Calu3 (cell line): ENCODE measurements around the gene TTBK2. TPM values are rescaled to one million over a fixed set of nuclear protein-coding genes. Genes with fewer than 3 reads are reported as not detected.

Experiments used
- BruUV-seq: library from RNA; stranded (reverse); fragments of 400-500 nt; replicated peaks from 2 replicates; lab custom pipeline; 2021; lab: Mats Ljungman, UMichigan
- CTCF ChIA-PET: fragments of 300-600 bp; sonication (Branson Sonifier 250); formaldehyde crosslinking; loops from one replicate; lab custom pipeline; 2022; ENCODE audit warnings: antibody characterized with exemption; lab: Charles Lee
- DNase-seq: peaks from one replicate; pipeline ENCODE4 v3.0.0; 2022
- H3K27ac Mint-ChIP-seq: one replicate; pipeline ENCODE4 v1.8.0; 2022; ENCODE audit warnings: mixed read lengths; ENCODE audit not compliant: unreplicated experiment
- H3K27me3 Mint-ChIP-seq: one replicate; pipeline ENCODE4 v1.8.0; 2022; ENCODE audit warnings: mixed read lengths; ENCODE audit not compliant: unreplicated experiment
- H3K36me3 Mint-ChIP-seq: one replicate; pipeline ENCODE4 v1.8.0; 2022; ENCODE audit warnings: mild to moderate bottlenecking, moderate library complexity, mixed read lengths; ENCODE audit not compliant: insufficient read depth, unreplicated experiment
- H3K4me1 Mint-ChIP-seq: one replicate; pipeline ENCODE4 v1.8.0; 2022; ENCODE audit warnings: mild to moderate bottlenecking, low read depth, mixed read lengths; ENCODE audit not compliant: unreplicated experiment
- H3K4me3 Mint-ChIP-seq: one replicate; pipeline ENCODE4 v1.8.0; 2022; ENCODE audit warnings: mild to moderate bottlenecking, low read depth, moderate library complexity, mixed read lengths; ENCODE audit not compliant: unreplicated experiment
- H3K9me3 Mint-ChIP-seq: one replicate; pipeline ENCODE4 v1.8.0; 2022; ENCODE audit warnings: low read depth, mixed read lengths; ENCODE audit not compliant: unreplicated experiment
- intact Hi-C: fragments of 100-400 bp; cut with micrococcal nuclease; formaldehyde crosslinking; loops from one replicate; pipeline ENCODE4 v1.10.0; 2022; ENCODE audit not compliant: unreplicated experiment
- total RNA-seq: library from RNA; stranded (reverse); gene quantifications from 2 replicates; pipeline ENCODE4 v1.2.3, GENCODE V29; 2022
- TF ChIP-seq, protein P1 (sequence below): fragments of 200-600 bp; IDR thresholded peaks from one replicate; pipeline ENCODE4 v1.8.0; 2022; ENCODE audit warnings: antibody characterized with exemption; ENCODE audit not compliant: unreplicated experiment

TTBK2 gene
- total RNA-seq, 1 experiment from 2014 or later, result 5.3 TPM

- no peak for DNase-seq
- no peaks in the 10 kb centered on the region for H3K27me3 Mint-ChIP-seq
- CTCF ChIA-PET, result no interaction called here
- no TSS peak for BruUV-seq
- H3K4me3 Mint-ChIP-seq, result no peak overlapping the region
- no peaks in the 10 kb centered on the region for H3K36me3 Mint-ChIP-seq
- H3K27ac Mint-ChIP-seq, result no peak overlapping the region
- H3K9me3 Mint-ChIP-seq, result no peaks in the 10 kb centered on the region
- no peaks in the 10 kb centered on the region for H3K4me1 Mint-ChIP-seq
- intact Hi-C loops, result no loop called here
- TF ChIP-seq, protein P1, sequence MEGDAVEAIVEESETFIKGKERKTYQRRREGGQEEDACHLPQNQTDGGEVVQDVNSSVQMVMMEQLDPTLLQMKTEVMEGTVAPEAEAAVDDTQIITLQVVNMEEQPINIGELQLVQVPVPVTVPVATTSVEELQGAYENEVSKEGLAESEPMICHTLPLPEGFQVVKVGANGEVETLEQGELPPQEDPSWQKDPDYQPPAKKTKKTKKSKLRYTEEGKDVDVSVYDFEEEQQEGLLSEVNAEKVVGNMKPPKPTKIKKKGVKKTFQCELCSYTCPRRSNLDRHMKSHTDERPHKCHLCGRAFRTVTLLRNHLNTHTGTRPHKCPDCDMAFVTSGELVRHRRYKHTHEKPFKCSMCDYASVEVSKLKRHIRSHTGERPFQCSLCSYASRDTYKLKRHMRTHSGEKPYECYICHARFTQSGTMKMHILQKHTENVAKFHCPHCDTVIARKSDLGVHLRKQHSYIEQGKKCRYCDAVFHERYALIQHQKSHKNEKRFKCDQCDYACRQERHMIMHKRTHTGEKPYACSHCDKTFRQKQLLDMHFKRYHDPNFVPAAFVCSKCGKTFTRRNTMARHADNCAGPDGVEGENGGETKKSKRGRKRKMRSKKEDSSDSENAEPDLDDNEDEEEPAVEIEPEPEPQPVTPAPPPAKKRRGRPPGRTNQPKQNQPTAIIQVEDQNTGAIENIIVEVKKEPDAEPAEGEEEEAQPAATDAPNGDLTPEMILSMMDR, result no peak
These were observed 204.5 kb downstream of the TTBK2 start for GRCh38 chr15:42716125-42716524.

DNA sequence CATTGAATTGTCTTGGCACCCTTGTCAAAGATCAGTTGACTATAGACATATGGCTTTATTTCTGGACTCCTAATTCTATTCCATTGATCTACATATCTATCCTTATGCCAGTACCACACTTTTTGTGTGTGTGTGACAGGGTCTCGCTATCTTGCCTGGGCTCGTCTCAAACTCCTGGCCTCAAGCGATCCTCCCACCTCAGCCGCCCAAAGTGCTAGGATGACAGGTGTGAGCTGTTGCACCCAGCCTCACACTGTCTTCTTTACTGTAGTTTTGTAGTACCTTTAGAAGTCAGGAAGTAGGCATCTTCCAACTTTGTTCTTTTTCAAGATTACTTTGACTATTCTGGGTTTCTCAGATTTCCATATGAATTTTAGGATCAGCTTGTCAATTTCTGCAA is 208.0 kb downstream of the TTBK2 start:
- CTCF ChIA-PET, result no interaction called here
- H3K4me3 Mint-ChIP-seq, result no peak overlapping the region
- no peaks in the 10 kb centered on the region for H3K36me3 Mint-ChIP-seq
- no peaks in the 10 kb centered on the region for H3K9me3 Mint-ChIP-seq
- H3K27ac Mint-ChIP-seq, result no peak overlapping the region
- TF ChIP-seq, protein P1, result no peak
- intact Hi-C loops, result no loop called here
- no TSS peak for BruUV-seq
- no peaks in the 10 kb centered on the region for H3K4me1 Mint-ChIP-seq
- no peak for DNase-seq
- H3K27me3 Mint-ChIP-seq, result no peaks in the 10 kb centered on the region

DNA sequence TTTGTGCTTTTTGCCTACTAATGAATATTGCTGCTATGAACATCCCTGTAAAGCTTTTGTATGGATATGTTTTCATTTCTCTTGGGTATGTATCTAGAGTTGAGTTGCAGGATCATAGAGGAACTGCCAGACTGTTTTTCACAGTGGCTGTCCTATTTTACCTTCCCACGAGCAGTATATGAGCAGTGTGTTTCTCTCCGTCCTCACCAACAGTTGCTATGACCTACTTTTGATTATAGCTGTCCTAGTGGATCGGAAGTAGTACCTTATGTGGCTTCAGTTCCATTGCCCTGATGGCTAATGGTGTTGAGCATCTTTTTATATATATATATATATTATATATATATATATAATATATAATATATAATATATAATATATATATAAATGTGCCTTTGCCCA is 208.8 kb downstream of the TTBK2 start:
- TF ChIP-seq, protein P1, result no peak
- no peaks in the 10 kb centered on the region for H3K4me1 Mint-ChIP-seq
- H3K36me3 Mint-ChIP-seq, result no peaks in the 10 kb centered on the region
- H3K27me3 Mint-ChIP-seq, result no peaks in the 10 kb centered on the region
- intact Hi-C loops, result no loop called here
- no peak for DNase-seq
- CTCF ChIA-PET, result no interaction called here
- no peaks in the 10 kb centered on the region for H3K9me3 Mint-ChIP-seq
- no peak overlapping the region for H3K4me3 Mint-ChIP-seq
- no peak overlapping the region for H3K27ac Mint-ChIP-seq
- BruUV-seq, result no TSS peak

DNA sequence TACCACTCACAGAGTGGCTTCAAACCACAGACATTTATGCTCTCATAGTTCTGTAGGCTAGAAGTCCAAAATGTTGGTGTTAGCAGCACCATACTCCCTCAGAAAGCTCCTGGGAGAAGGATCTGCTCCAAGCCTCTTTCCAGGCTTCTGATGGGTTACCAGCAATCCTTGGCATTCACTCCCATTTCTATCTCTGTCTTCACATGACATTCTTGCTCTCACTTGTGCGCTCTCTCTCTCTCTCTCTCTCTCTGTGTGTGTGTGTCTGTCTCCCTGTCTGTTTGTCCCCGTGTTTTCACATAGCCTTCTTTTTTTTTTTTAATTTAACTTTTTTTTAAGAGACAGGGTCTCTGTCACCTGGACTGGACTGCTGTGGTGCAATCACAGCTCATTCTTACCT is 209.9 kb downstream of the TTBK2 start:
- Mint-ChIP-seq H3K9me3 (no peaks in the 10 kb centered on the region), H3K36me3 (no peaks in the 10 kb centered on the region), H3K27ac (no peak overlapping the region), H3K27me3 (no peaks in the 10 kb centered on the region), H3K4me3 (no peak overlapping the region), H3K4me1 (no peaks in the 10 kb centered on the region)
- no TSS peak for BruUV-seq
- intact Hi-C loops, result no loop called here
- TF ChIP-seq, protein P1, result no peak
- DNase-seq, result no peak
- CTCF ChIA-PET, result no interaction called here
